Mammary epithelial cell (primary cell): ENCODE measurements around the gene FAM53B.

Experiments
- CTCF ChIP-seq, 2 donors: IDR thresholded peaks in 1 of 2; conservative IDR thresholded peaks in 1 of 2; 2 replicates each; pipeline ENCODE4 v1.5.1; 2011 to 2012; ENCODE audit warnings: inconsistent platforms in 2 of 2, low read length in 2 of 2, mild to moderate bottlenecking in 2 of 2, control low read depth in 1 of 2, low read depth in 1 of 2; ENCODE audit not compliant: insufficient read depth in 1 of 2; ENCODE audit errors: extremely low read depth in 1 of 2
- EZH2 ChIP-seq: IDR thresholded peaks from 2 replicates; pipeline ENCODE4 v1.6.1; 2012; ENCODE audit warnings: low read length, inconsistent platforms, borderline replicate concordance

- TF ChIP-seq CTCF (conservative IDR thresholded peaks at IDR 0.05 in 1 of 2, IDR thresholded peaks at IDR 0.05 in 1 of 2; ENCODE audit: extremely low read depth in 1 of 2, insufficient read depth in 1 of 2, low read depth in 1 of 2, low read length in 2 of 2): no peak
- TF ChIP-seq EZH2: no peak
These were observed 90.1 kb downstream of the FAM53B start for GRCh38 chr10:124653811-124654651.
